GM23248 (cell line): ENCODE measurements around the gene SHH. TPM values are rescaled to one million over a fixed set of nuclear protein-coding genes. Genes with fewer than 3 reads are reported as not detected.

Experiments
- DNase-seq: peaks from one replicate; pipeline ENCODE4 v3.0.0-alpha.2; 2015
- H2AFZ ChIP-seq: fragments of 200-600 bp; sonication (generic); 2 replicates; pipeline ENCODE4 v1.6.1; 2016; ENCODE audit warnings: antibody characterized with exemption
- H3F3A ChIP-seq: fragments of 200-600 bp; sonication (generic); 2 replicates; pipeline ENCODE4 v1.6.1; 2016; ENCODE audit warnings: mild to moderate bottlenecking, antibody characterized with exemption, mixed run types; ENCODE audit not compliant: insufficient read depth
- H3K27ac ChIP-seq: fragments of 200-600 bp; sonication (generic); 2 replicates; pipeline ENCODE4 v1.5.1; 2016; ENCODE audit warnings: mild to moderate bottlenecking
- H3K27me3 ChIP-seq: fragments of 200-600 bp; sonication (generic); replicated peaks from 2 replicates; pipeline ENCODE4 v1.6.1; 2016; ENCODE audit warnings: mild to moderate bottlenecking; ENCODE audit not compliant: insufficient read depth
- H3K36me3 ChIP-seq: fragments of 200-600 bp; sonication (generic); 2 replicates; pipeline ENCODE4 v1.6.1; 2016; ENCODE audit warnings: low read depth, mild to moderate bottlenecking
- H3K4me1 ChIP-seq: fragments of 200-600 bp; sonication (generic); 2 replicates; pipeline ENCODE4 v1.6.1; 2016; ENCODE audit warnings: mild to moderate bottlenecking; ENCODE audit not compliant: insufficient read depth
- H3K4me2 ChIP-seq: fragments of 200-600 bp; sonication (generic); one replicate; pipeline ENCODE4 v1.6.1; 2016; ENCODE audit warnings: mild to moderate bottlenecking; ENCODE audit not compliant: unreplicated experiment
- H3K4me3 ChIP-seq: fragments of 200-600 bp; sonication (generic); 2 replicates; pipeline ENCODE4 v1.5.1; 2016; ENCODE audit warnings: mild to moderate bottlenecking
- H3K79me2 ChIP-seq: fragments of 200-600 bp; sonication (generic); 2 replicates; pipeline ENCODE4 v1.6.1; 2016; ENCODE audit warnings: mild to moderate bottlenecking; ENCODE audit not compliant: insufficient read depth
- H3K9ac ChIP-seq: fragments of 200-600 bp; sonication (generic); 2 replicates; pipeline ENCODE4 v1.6.1; 2016; ENCODE audit warnings: mild to moderate bottlenecking
- H3K9me2 ChIP-seq: fragments of 200-600 bp; sonication (generic); 2 replicates; pipeline ENCODE4 v1.6.1; 2016; ENCODE audit warnings: mixed run types, mild to moderate bottlenecking, moderate library complexity; ENCODE audit not compliant: insufficient read depth
- H3K9me3 ChIP-seq: fragments of 200-600 bp; sonication (generic); one replicate; pipeline ENCODE4 v1.6.1; 2017; ENCODE audit warnings: low read depth
- H4K20me1 ChIP-seq: fragments of 200-600 bp; sonication (generic); 2 replicates; pipeline ENCODE4 v1.6.0; 2016; ENCODE audit not compliant: insufficient read depth
- EZH2 ChIP-seq: fragments of 200-600 bp; sonication (generic); IDR thresholded peaks from 2 replicates; pipeline ENCODE4 v1.6.1; 2018; ENCODE audit warnings: antibody characterized with exemption, mild to moderate bottlenecking; ENCODE audit not compliant: insufficient read depth, poor library complexity, severe bottlenecking
- EZH2phosphoT487 ChIP-seq: fragments of 200-600 bp; sonication (generic); IDR thresholded peaks from 2 replicates; pipeline ENCODE4 v1.6.1; 2018; ENCODE audit warnings: antibody characterized with exemption, moderate library complexity, mild to moderate bottlenecking, low read depth; ENCODE audit not compliant: insufficient read depth
- WGBS, 2 experiments: methylation state at CpG; one replicate each; pipeline ENCODE4 v1.1.6; 2015 to 2017; ENCODE audit warnings: low lambda C conversion rate in 2 of 2, low coverage in 1 of 2; ENCODE audit errors: missing lambda C conversion rate in 2 of 2; 5-methylcytosine and 5-hydroxymethylcytosine counted together
- in situ Hi-C: fragments of 300-500 bp; cut with MboI; formaldehyde crosslinking; loops from 2 replicates; pipeline ENCODE4 v1.15.0; 2020
- polyA plus RNA-seq: library from polyadenylated mRNA; unstranded; fragments of >200 nt; fragmentation: Nextera tagmentation; extraction: Ambion mirVana; gene quantifications from 2 replicates; pipeline ENCODE4 v1.2.1, GENCODE V29; 2016
- total RNA-seq: library from RNA; depleted of rRNA; stranded (reverse); fragments of >200 nt; shearing (Covaris generic); gene quantifications from 2 replicates; pipeline ENCODE4 v1.2.3, GENCODE V29; 2014

The SHH gene
- total and polyA plus RNA-seq, 2 experiments from 2014 or later = not detected

DNA sequence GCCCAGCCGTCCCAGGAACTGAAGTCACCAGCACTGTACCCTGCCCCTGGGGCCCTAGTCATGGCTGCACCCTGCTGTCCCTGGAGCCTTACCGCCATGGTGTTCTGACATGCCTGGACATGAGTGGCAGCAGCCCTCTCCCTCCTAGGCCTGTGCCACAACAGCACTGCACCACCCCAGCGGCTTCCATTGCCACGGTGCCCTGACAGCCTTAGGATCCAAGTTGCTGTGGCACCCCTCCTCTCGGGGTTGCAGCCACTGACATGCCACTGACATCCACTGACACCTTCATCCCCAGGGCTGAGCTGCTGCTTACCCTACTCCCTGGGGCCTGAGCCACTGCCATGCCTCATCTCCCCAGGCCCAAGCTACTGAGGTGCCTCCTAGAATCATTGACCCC lies 39.6 kb upstream of the SHH start:
- Histone ChIP-seq H3K4me1 (no peaks in the 10 kb centered on the region), H3K36me3 (no peaks in the 10 kb centered on the region), H4K20me1 (no peaks in the 10 kb centered on the region), H3K9me3 (no peaks in the 10 kb centered on the region), H3K27ac (no peak overlapping the region), H3K4me3 (no peak overlapping the region), H3K9ac (no peak overlapping the region), H3F3A (no peaks in the 10 kb centered on the region), H3K79me2 (no peaks in the 10 kb centered on the region), H2AFZ (no peak overlapping the region), H3K9me2 (no peaks in the 10 kb centered on the region), H3K4me2 (no peak overlapping the region), H3K27me3 (no peaks in the 10 kb centered on the region)
- in situ Hi-C loops = no loop called here
- WGBS, 2 experiments = 23 to 51% methylated on average over 5 of the region's 5 CpGs
- no peak for DNase-seq
- TF ChIP-seq EZH2phosphoT487 (no peak), EZH2 (no peak)

DNA sequence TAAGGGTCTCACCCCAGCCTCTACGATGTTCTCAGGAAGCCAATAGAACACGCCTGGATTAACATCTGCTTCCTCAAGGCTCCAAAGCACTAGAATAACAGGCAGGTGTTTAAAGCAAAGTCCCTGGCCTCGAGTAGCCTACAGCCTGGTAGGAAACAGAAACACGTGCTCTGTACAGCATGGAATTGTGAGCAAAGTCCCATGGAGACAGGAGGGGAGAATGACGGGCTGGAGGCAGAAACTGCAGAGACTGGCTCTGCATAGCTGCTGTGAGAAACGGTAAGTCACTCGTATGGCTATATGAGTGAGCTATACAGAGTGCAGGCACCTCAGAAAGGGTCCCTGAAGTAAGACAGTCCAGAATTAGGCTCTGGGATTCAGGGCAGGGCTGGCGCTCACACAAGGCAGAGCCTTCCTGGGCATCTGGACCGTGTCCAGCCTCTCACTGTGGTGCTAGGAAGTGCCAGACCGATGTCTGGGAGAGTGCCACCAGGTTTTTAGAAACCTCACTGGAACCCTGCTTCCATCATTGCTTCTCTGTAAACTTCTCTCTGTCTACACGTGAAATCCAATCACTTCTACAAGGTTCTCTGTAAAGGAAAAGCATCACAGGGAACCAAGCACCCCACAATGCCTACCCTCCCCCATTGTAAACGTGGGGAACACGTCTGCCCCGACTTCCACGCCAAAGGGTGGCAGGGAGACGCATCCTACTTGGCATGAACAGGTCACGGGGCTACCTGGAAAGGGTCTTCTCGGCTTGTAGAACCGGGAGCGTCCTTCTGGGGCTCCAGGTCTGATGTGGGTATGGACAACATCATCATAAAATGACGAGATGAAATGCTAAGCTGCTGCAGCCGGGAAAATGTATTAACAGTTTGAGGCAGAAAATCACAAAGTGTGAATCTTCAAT lies 38.8 kb upstream of the SHH start:
- Histone ChIP-seq H2AFZ (no peak overlapping the region), H3K4me3 (no peak overlapping the region), H3K9ac (no peak overlapping the region), H3K79me2 (no peaks in the 10 kb centered on the region), H3K9me3 (no peaks in the 10 kb centered on the region), H3K4me1 (no peaks in the 10 kb centered on the region), H3K4me2 (no peak overlapping the region), H3K36me3 (no peaks in the 10 kb centered on the region), H3K27me3 (no peaks in the 10 kb centered on the region), H4K20me1 (no peaks in the 10 kb centered on the region), H3F3A (no peaks in the 10 kb centered on the region), H3K27ac (no peak overlapping the region), H3K9me2 (no peaks in the 10 kb centered on the region)
- 10 to 12% methylated on average over 22 of the region's 22 CpGs for WGBS, 2 experiments
- DNase-seq = no peak
- in situ Hi-C loops = no loop called here
- TF ChIP-seq EZH2 (no peak), EZH2phosphoT487 (no peak)

DNA sequence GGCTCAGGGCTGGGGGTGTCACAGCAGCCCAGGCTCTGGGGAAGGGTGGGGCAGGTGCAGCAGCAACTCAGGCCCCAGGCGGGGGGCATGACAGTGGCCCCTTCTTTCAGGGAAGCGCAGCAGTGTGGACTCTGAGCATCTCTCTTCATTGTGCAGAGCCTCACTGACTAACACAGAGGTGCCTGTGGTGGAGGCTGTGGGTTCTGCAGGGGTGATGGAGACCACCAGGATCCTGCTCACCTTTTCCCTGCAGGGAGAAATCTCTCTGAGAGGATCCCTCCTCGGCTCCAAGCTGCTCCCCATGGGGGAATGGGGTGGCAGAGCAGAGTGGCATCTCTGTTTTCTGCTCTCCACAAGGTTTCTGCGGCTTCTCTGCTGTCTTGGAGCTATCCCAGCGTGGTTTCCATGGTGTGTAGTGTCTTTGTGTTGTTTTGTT lies 37.8 kb upstream of the SHH start:
- no peak overlapping the region for H3K9ac ChIP-seq
- no peak for TF ChIP-seq EZH2
- no peak for TF ChIP-seq EZH2phosphoT487
- H3K79me2 ChIP-seq = no peaks in the 10 kb centered on the region
- H3K9me2 ChIP-seq = no peaks in the 10 kb centered on the region
- no peaks in the 10 kb centered on the region for H3F3A ChIP-seq
- H2AFZ ChIP-seq = no peak overlapping the region
- no peaks in the 10 kb centered on the region for H3K9me3 ChIP-seq
- no peaks in the 10 kb centered on the region for H3K27me3 ChIP-seq
- no peaks in the 10 kb centered on the region for H3K36me3 ChIP-seq
- no peak overlapping the region for H3K4me3 ChIP-seq
- 9 to 13% methylated on average over 4 to 5 of the region's 5 CpGs for WGBS, 2 experiments
- no peak overlapping the region for H3K4me2 ChIP-seq
- in situ Hi-C loops = no loop called here
- H4K20me1 ChIP-seq = no peaks in the 10 kb centered on the region
- no peaks in the 10 kb centered on the region for H3K4me1 ChIP-seq
- no peak overlapping the region for H3K27ac ChIP-seq
- DNase-seq = no peak

DNA sequence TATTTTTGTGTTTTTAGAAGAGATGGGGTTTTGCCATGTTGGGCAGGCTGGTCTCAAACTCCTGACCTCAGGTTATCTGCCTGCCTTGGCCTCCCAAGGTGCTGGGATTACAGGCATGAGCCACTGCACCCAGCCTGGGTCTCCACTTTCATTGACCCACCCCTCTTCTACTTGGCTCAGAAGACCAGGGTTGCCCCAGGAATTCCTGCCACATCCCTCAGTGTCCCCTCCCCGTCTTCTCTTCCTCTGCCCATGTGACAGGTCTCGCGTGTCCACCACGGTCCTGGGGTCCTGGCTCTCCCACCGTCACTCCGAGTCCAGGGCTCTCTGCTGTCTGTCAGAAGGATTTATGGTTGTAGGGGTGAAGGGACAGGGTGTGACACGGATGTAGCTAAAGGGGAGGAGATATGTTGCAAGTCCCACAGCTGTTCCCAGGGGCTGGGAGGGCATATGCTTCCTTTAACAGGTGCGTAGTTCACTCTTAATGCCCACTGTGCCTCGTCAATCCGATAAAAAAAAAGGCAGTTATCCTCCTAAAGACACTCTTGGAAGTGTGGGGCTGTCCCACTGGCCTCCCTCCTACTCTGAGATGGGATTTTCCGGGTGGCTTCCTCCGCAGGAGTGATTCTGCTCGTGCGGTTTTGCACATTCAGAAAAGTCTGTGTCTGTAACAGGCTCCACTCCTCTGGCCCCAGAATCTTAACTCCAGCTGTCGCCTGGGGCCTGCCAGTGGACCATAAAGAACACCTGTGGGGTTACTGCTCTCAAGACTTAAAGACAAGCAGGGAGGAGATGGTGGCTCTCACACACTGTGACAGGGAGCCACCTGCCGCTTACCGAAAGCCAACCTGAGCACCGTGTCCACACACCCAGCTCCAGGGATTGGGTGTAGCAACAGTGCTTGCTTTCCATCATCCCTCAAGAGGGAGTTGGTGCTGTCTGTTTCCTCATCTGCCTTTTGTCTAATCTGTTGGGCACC lies 36.7 kb upstream of the SHH start:
- no peaks in the 10 kb centered on the region for H4K20me1 ChIP-seq
- no peak overlapping the region for H3K9ac ChIP-seq
- no peak overlapping the region for H3K4me2 ChIP-seq
- TF ChIP-seq EZH2phosphoT487 = no peak
- TF ChIP-seq EZH2 = no peak
- H3K4me1 ChIP-seq = no peaks in the 10 kb centered on the region
- no peak for DNase-seq
- no peaks in the 10 kb centered on the region for H3K9me3 ChIP-seq
- H3K36me3 ChIP-seq = no peaks in the 10 kb centered on the region
- 30 to 34% methylated on average over 18 of the region's 18 CpGs for WGBS, 2 experiments
- H3K79me2 ChIP-seq = no peaks in the 10 kb centered on the region
- H3K9me2 ChIP-seq = no peaks in the 10 kb centered on the region
- in situ Hi-C loops = no loop called here
- H2AFZ ChIP-seq = no peak overlapping the region
- no peaks in the 10 kb centered on the region for H3K27me3 ChIP-seq
- H3K27ac ChIP-seq = no peak overlapping the region
- H3F3A ChIP-seq = no peaks in the 10 kb centered on the region
- H3K4me3 ChIP-seq = no peak overlapping the region
